ENCODE results near the gene TESK2. TPM values are rescaled to one million over a fixed set of nuclear protein-coding genes. Genes with fewer than 3 reads are reported as not detected.

The TESK2 gene
- total RNA-seq (ENCODE audit: low replicate concordance) = 10.5 and 14.9 TPM in 2 replicates

GRCh38 chr1:45490626-45491486 lies at the start of gene TESK2:
TESK2 (minus strand) TSS chr1:45491163; CDS start chr1:45457785, 33,378 bp downstream.
- H3K36me3 Mint-ChIP-seq = no peaks in the 10 kb centered on the region
- Histone ChIP-seq H3K4me2 (peak within 1 kb of the TSS; percentile 90), H3K4me1 (peaks cover 10% of the 10 kb centered on the region), H3K79me2 (ENCODE audit: low read depth) (peaks cover 10% of the 10 kb centered on the region), H3K9me3 (ENCODE audit: low read depth) (no peaks in the 10 kb centered on the region), H3F3A (ENCODE audit: low read depth) (peaks cover 24% of the 10 kb centered on the region), H4K20me1 (ENCODE audit: low read depth) (peaks cover 8% of the 10 kb centered on the region), H3K27me3 (peaks cover 15% of the 10 kb centered on the region), H3K36me3 (no peaks in the 10 kb centered on the region), H3K4me3 (peak within 1 kb of the TSS; percentile 65), H2AFZ (replicated peaks) (peak within 1 kb of the TSS; percentile 56), H3K27ac (no peak within 1 kb of the TSS), H3K9ac (peak within 1 kb of the TSS; percentile 38)
- peaks cover 16% of the 10 kb centered on the region for H3K27me3 Mint-ChIP-seq (ENCODE audit: insufficient read depth, low read depth)
- H3K9me3 Mint-ChIP-seq = no peaks in the 10 kb centered on the region
- H3K4me3 Mint-ChIP-seq = no peak within 1 kb of the TSS
- no peak within 1 kb of the TSS for H3K27ac Mint-ChIP-seq
- peaks cover 3% of the 10 kb centered on the region for H3K4me1 Mint-ChIP-seq
- DNase-seq (ENCODE audit: low spot score) = peak; percentile 98
- TF ChIP-seq EZH2phosphoT487 (IDR thresholded peaks at IDR 0.05) = no peak
- TF ChIP-seq CTCF (IDR thresholded peaks at IDR 0.05) = no peak
- no peak for TF ChIP-seq EZH2 (IDR thresholded peaks at IDR 0.05)

DNA sequence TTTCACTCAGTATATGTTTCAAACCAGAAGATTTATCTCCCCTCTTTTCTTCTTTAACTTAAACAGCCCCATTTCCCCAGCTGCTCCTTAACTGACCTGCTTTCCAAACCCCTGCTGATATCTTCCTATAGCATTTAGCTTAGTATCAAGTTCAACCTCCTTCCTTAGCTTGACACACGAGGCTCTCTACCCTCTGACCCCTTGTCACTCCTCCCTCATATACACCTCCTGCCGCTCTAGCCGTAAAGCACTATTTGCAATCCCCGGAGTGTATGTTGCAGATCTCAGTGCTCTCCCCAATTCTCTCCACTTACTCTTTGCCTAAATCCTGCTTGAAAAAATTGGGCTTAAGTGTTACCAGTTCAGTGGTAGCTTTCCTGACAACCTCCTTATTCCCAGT lies 45.9 kb upstream of the TESK2 start:
- no peak overlapping the region for H3K27ac ChIP-seq
- no peaks in the 10 kb centered on the region for H3K9me3 ChIP-seq (ENCODE audit: low read depth)
- H3K27me3 Mint-ChIP-seq (ENCODE audit: insufficient read depth, low read depth) = peaks cover 2% of the 10 kb centered on the region
- H3K4me3 Mint-ChIP-seq = no peak overlapping the region
- no peaks in the 10 kb centered on the region for H4K20me1 ChIP-seq (ENCODE audit: low read depth)
- no peaks in the 10 kb centered on the region for H3K36me3 Mint-ChIP-seq
- H3K9ac ChIP-seq = no peak overlapping the region
- H3K27ac Mint-ChIP-seq = no peak overlapping the region
- no peaks in the 10 kb centered on the region for H3K79me2 ChIP-seq (ENCODE audit: low read depth)
- no peak for DNase-seq (ENCODE audit: low spot score)
- H3F3A ChIP-seq (ENCODE audit: low read depth) = no peaks in the 10 kb centered on the region
- no peaks in the 10 kb centered on the region for H3K9me3 Mint-ChIP-seq
- H3K4me2 ChIP-seq = no peak overlapping the region
- no peaks in the 10 kb centered on the region for H3K4me1 ChIP-seq
- H2AFZ ChIP-seq (replicated peaks) = no peak overlapping the region
- no peaks in the 10 kb centered on the region for H3K36me3 ChIP-seq
- H3K4me3 ChIP-seq = no peak overlapping the region
- peaks cover 13% of the 10 kb centered on the region for H3K4me1 Mint-ChIP-seq
- no peaks in the 10 kb centered on the region for H3K27me3 ChIP-seq
- TF ChIP-seq EZH2phosphoT487 (IDR thresholded peaks at IDR 0.05) (no peak), EZH2 (IDR thresholded peaks at IDR 0.05) (no peak), CTCF (IDR thresholded peaks at IDR 0.05) (no peak)

- no peaks in the 10 kb centered on the region for H3K36me3 ChIP-seq
- H3K4me2 ChIP-seq = no peak overlapping the region
- no peaks in the 10 kb centered on the region for H3K4me1 ChIP-seq
- H3K27ac Mint-ChIP-seq = no peak overlapping the region
- no peak overlapping the region for H3K4me3 Mint-ChIP-seq
- H3K36me3 Mint-ChIP-seq = no peaks in the 10 kb centered on the region
- no peaks in the 10 kb centered on the region for H3K79me2 ChIP-seq (ENCODE audit: low read depth)
- H3K4me1 Mint-ChIP-seq = peaks cover 13% of the 10 kb centered on the region
- H3K27ac ChIP-seq = no peak overlapping the region
- no peaks in the 10 kb centered on the region for H4K20me1 ChIP-seq (ENCODE audit: low read depth)
- no peaks in the 10 kb centered on the region for H3K27me3 ChIP-seq
- TF ChIP-seq EZH2phosphoT487 (IDR thresholded peaks at IDR 0.05) (no peak), CTCF (IDR thresholded peaks at IDR 0.05) (no peak), EZH2 (IDR thresholded peaks at IDR 0.05) (no peak)
- no peak for DNase-seq (ENCODE audit: low spot score)
- no peaks in the 10 kb centered on the region for H3K9me3 ChIP-seq (ENCODE audit: low read depth)
- H2AFZ ChIP-seq (replicated peaks) = no peak overlapping the region
- H3F3A ChIP-seq (ENCODE audit: low read depth) = no peaks in the 10 kb centered on the region
- no peak overlapping the region for H3K4me3 ChIP-seq
- H3K9me3 Mint-ChIP-seq = no peaks in the 10 kb centered on the region
- peaks cover 2% of the 10 kb centered on the region for H3K27me3 Mint-ChIP-seq (ENCODE audit: insufficient read depth, low read depth)
- H3K9ac ChIP-seq = no peak overlapping the region
These were observed 45.2 kb upstream of the TESK2 start for GRCh38 chr1:45535988-45536766.
